Stimulated activated CD4-positive, alpha-beta T cell treated with anti-CD3 and anti-CD28 coated beads, Interleukin-2, amount 100 ng/mL, for 4 hours (primary cell): Measurements from ENCODE around the gene NUBPL.
"Not testable (repeated sequence)": the region's sequence is repeated elsewhere in the genome, so short reads cannot be mapped to it uniquely, and the experiment has no call there.

ENCODE experiments used
- DNase-seq: peaks from one replicate; pipeline ENCODE4 v3.0.0-alpha.2; 2020; ENCODE audit warnings: low read depth

The NUBPL gene

DNA sequence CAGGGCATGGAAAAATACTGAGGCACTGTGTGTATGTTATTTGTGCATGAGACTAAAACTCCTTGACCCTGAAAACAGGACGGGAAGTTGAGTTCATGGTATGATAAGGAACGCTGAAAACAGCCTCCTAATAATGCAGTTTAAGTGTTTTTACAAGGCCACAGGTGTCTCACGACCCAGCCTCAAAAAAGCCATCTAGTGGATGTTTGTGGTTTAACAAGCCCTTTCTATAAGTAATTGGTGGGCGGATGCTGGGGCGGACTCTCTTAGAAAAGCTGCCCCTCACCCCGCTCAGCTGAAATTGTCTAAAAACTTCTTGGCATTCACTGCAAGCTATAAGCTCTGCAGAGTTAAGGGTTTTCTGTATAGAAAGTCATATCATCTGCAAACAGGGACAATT is 184.5 kb downstream of the NUBPL start:
- DNase-seq, result no peak

DNA sequence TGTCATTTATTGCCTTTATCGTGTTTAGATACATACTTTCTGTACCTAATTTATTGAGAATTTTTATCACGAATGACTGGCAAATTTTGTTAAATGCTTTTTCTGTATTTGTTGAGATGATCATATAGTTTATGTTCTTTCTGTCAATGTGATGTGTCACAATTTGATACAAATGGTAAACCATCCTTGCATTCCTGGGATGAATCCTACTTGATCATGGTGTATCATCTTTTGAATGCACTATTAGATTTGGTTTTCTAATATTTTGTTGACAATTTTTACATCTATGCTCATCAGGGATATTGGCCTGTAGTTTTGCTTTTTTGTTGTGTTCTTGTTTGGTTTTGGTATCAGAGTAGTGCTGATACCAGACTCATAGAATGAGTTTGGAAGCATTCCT is 185.1 kb downstream of the NUBPL start:
- DNase-seq, result no peak

DNA sequence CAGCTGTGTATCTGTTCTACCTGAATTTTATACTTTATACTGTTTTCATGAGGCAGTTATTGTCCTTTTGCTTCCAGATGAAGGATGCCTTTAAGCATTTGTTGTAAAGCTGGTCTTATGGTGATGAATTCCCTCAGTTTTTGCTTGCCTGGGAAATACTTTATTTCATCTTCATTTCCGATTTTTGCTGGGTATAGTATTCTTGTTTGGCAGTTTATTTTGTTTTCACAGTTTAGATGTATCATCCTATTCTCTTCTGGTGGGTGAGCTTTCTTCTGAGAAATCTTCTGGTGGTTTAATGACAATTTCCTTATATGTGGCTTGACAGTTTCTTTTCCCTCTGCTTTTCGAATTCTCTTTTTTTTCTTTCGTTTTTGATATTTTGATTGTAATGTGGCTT is 188.1 kb downstream of the NUBPL start:
- DNase-seq, result no peak

DNA sequence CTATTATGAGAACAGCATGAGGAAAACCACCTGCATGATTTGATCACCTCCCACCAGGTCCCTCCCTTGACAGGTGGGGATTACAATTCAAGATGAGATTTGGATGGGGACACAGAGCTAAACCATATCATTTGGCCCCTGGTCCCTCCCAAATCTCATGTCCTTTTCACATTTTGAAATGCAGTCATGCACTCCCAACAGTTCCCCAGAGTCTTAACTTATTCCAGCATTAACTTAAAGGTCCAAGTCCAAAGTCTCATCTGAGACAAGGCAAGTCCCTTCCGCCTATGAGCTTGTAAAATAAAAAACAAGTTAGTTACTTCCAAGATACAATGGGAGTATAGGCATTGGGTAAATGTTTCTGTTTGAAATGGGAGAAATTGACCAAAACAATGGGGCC is 189.8 kb downstream of the NUBPL start:
- DNase-seq, result not testable (repeated sequence)

DNA sequence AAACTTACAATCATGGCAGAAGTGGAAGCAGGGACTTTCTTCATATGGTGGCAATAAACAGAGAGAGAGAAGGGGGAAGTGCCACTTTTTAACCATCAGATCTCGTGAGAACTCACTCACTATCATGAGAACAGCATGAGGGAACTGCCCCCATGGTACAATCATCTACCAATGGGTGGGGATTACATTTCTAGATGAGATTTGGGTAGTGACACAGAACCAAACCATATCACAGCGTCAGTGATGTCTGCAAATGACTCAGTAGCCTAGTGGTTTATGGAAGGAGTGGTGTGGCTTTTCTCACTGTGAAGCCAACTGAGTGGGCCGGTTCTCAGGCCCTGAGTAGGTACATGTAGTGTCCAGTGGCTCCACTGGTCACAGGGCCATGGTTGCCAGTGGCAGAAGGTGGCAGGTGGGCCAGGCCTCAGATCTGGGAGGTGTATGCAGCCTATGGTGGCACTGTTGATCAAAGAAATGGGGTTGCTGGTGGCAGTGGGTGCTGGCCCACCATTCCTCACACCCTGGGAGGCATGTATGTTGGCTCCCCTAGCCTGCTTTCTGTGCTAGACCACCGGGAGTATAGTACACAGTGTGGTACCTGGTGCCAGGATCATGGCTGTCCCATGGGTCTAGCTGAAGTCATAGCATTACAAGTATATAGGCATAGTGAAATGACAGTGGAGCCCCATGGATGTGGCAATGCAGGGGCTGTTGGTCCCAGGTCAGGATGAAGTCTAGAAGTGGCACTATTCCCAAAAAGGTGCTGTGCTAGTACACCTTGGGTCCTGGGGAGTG is 191.9 kb downstream of the NUBPL start:
- no peak for DNase-seq

DNA sequence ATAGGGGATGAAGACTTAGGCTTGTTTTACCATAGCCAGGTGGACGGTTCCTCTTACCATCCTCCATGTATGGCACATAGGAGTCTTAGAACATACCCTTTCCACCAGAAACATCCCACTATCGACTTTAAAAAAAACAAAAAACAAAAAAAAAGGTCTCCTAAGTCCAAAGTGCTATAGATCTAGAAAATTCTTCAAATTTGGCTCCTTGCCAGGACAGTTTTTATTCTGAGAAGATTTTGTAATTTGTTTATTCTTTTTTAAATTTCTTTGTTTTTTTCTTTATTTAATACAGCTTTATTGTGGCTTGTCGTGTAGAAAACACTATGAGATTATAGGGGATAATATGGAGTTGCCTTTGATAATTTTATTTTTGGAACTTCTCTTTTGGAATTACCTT is 197.7 kb downstream of the NUBPL start:
- no peak for DNase-seq

DNA sequence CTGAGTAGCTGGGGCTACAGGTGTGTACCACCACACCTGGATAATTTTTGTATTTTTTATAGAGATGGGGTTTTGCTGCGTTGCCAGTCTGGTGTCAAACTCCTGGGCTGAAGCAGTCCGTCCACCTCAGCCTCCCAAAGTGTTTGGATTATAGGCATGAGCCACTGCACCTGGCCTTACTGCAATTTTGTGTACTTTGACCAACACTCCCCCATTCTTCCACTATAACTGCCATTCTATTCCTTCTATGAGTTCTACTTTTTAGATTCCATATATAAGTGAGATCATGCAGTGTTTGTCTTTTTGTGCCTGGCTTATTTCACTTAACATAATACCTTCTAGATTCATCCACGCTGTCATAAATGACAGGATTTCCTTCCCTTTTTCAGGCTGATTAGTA is 199.1 kb downstream of the NUBPL start:
- DNase-seq, result no peak

DNA sequence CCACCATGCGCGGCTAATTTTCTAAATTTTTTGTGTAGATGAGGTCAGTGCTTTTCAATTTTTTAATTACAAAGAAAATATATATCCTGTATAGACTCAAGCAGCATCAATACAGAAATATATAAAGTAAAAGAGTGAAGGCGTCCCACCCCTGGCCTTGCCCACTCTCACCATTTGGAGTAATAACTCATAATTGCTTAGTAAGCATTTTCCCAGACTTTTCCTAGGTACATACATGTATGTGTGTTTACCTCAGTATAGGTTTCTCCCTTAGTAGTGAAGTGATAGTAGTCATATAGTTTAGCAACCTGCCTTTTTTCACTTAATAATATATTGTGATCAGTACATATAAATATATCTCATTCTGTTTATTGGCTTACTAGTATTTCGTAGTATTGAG is 200.1 kb downstream of the NUBPL start:
- DNase-seq, result no peak

DNA sequence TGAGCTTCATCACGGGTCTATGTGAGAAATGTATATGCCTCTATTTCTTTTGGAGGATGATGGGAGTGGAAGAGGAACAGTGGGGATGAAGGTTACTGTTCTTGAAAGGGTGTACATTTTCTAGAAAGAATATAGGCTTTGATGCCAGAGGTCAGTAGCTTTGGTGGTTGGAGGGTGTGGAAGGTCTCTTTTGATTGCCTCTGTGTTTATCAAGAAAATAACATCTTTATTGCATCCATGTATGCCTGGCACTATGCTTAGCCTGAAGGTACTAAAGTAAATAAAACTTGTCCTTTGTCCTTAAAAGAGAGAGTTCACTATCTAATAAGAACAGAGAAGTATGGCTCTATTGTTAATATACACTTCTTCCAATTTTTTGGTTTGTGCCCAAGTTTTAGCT is 201.8 kb downstream of the NUBPL start:
- DNase-seq, result no peak

DNA sequence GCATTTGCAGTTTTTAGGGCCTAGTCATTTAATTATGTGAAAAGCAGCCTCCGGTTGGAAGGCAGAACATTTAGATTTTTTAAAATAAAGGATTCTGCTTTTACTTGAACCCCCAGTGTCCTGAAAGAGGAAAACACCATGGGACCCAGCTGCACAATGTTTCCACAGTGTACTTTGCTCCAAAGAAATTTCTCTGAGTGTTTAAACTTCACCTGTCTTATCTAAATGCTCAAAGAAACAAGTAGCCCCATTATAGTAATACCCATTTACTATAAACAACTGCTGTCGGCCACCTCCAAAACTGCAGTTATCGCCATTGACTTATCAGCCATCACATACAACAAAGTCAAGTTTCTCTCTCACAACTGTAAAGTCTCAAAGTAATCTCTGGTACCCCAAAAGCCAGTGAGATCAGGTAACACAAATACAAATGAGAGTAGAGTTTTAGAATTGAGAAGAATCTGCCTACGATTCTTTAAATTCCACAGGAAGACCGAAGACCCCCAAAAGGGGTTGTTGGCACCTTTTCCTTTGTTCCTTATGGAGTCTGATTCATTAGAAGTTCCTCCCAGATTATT is 205.2 kb downstream of the NUBPL start:
- DNase-seq, result no peak

DNA sequence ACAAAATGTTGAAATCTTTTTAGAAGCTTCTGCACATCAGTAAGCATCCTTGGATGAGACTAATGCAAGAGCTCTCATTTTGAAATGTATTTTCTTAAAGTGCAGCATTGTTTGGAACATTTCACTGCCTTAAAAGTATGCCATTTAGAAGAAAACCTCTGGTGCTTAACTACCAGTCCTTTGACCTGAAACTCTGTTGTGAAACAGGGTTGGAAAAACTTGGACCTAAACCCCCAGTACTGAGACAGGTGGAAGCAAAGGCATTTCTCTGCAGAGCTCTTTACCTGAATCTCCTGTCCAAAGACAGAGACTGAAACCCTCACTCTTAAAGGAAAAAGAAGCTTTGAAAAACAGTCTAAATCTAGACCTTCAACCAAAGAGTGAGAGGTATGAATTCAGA is 207.2 kb downstream of the NUBPL start:
- no peak for DNase-seq

DNA sequence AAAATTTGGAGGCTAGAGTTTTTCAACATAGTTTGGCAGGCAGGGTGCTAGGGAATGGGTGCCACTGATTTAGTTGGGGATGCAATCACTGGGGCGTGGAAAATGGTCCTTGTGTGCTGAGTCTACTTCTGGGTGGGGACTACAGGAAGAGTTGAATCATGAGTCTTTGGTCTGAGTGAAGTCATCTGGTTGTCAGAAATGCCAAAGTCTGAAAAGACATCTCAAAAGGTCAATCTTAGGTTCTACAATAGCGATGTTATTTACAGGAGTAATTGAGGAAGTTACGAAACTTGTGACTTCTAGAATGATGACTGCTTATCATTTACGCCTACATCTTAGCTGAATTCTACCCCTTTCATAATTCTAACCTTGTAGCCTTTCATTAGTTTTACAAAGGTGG is 209.1 kb downstream of the NUBPL start:
- DNase-seq, result no peak

DNA sequence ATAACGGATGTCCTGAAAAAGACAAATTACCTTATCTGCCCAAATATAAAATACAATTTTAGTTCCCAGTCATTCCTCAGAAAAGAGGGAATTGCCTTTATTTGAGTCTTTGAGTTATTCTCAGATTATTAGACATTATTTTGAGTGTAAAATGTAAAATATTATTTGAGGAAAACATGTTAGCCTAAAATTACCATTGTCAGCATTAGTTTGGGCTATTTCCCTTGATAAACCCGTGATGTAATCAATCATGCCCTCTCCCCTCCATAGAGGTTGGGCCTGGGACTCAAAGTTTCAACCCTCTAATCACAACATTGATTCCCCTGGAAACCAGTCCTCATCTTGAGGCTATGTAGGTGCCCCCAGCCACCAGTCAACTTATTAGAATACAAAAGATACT is 213.4 kb downstream of the NUBPL start:
- no peak for DNase-seq

DNA sequence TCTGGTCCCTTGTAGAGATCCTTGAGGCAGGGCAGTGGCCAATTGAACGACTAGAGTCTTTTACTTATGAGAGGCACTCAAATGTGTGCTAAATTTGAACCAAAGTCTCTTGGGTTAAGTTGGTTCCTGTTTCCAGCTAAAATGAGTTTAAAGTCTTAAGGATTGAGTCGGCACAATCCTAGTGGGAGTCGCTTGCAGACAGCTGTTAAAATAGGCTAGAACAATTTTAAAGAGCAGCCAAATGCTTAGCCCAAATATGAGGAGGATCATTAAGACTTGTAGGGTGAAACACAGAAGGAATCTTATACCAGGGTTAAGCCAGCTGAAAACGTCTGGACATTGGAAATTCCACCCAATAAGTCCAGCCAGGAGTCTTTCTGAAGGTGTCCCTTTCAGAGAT is 216.1 kb downstream of the NUBPL start:
- DNase-seq, result no peak

DNA sequence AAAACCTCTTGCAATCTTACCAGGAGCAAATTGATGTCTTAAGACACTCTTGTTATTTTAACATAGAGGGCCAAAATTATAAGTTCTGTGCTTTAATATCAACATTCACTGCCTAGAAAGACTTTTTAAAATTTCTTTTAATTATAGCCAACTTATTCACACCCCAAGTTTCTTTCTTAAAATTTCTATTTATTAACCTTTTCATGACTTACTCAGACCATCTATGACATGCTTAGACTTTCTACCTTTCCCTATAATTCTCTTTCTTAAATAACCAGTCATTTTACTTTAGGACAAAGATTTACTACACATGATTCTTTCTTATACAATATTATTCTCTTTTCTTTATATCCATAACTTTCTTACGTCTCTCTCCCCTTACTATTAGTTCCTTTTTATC is 220.4 kb downstream of the NUBPL start:
- DNase-seq, result no peak

DNA sequence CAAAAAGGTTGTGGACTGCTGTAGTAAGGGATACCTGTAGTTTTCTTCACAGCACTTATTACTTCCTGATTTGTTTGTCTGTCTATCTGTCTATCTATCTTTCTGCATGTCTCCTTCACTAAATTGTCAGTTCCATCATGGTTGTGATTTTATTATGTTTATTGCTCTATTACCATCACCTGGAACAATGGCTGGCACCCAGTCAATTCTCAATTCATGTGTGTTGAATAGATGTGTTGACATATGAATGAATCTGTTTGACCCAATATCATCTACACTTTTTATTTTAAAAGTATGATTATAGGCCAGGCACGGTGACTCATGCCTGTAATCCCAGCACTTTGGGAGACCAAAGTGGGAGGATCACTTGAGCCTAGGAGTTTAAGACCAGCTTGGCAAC is 224.4 kb downstream of the NUBPL start:
- DNase-seq, result no peak

DNA sequence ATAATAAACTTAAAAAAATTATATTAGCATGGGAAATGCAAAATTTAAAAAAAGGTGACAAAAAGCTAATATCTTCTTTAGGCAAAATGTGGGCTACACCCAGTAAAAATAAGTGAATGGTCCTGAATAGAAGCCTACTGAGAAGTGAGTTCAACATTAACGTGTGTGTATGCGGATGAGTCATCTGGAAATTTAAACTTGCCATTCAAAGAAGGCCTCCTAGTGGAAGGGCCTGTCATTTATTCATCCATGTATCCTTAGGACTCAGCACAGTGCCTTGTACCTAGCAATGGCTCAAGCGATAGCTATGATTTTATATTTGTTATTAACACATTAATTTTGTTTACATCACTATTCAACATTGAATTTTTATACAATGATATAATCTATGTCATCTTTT is 226.2 kb downstream of the NUBPL start:
- DNase-seq, result no peak

DNA sequence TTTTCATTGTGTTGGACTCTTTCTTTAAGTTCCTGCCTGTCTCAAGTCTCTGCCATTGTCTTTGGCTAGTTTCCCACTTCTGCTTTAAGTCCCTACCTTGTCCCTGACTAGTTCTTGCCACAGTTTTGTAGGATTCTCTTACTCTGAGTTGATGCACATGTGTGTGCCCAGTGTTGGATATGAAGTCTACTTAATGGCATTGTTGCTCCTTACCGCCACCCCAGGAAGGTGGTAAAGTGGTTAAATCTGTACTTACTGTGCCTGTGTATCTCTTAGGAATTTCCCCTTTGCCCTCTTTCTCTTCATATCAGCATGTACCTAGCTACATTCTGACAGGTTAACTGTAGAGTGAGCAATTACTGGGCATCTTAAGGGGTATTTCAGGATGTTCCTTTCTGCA is 227.1 kb downstream of the NUBPL start:
- no peak for DNase-seq

DNA sequence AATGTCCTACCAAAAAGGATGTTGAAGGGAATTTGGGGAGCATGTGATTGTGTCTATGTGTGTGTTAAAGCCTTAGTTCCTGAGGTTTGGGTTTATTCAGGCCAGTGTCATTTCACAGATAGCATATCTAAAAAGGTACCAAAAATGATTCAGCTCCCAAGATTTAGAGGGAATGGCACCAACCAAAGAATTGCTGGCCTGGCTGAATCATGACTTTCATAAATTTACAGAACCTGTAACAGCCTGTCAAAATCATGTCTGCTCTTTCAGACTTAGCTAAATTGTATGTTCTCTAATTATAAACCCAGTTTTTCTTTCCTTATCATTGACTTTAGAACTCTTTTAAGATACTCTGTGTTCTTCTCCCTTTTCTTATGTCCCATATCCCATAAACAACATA is 231.5 kb downstream of the NUBPL start:
- no peak for DNase-seq

DNA sequence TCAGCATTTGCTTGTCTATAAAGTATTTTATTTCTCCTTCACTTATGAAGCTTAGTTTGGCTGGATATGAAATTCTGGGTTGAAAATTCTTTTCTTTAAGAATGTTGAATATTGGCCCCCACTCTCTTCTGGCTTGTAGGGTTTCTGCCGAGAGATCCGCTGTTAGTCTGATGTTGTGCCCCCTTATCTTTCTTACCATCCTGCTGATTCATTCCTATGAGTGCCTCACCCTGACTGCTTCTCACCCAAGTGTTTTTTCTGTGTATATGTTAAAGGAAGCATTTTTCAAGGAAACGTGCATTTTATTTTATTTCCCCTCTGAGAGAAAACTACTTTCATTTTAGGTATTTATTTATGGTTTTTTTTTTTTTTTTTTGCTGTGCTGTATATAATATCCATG is 236.7 kb downstream of the NUBPL start:
- not testable (repeated sequence) for DNase-seq

DNA sequence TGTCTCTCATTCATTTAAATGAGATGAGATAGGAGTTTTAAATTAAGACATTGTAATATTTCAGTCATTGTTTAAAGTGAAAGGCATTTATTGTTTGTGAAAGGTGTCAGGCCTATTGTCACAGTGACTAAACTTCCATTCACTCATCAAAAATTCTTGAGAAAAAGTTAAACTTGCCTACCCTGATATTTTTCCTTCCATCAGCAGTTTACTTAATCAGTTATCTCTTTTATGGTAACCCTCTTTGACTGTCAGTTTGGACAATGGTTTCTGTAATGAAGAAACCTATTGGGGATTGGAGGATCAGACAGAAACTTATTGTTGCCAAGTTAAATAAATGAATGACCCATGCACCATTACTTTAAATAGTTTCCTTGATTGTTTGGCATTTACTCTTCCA is 241.6 kb downstream of the NUBPL start:
- DNase-seq, result no peak

DNA sequence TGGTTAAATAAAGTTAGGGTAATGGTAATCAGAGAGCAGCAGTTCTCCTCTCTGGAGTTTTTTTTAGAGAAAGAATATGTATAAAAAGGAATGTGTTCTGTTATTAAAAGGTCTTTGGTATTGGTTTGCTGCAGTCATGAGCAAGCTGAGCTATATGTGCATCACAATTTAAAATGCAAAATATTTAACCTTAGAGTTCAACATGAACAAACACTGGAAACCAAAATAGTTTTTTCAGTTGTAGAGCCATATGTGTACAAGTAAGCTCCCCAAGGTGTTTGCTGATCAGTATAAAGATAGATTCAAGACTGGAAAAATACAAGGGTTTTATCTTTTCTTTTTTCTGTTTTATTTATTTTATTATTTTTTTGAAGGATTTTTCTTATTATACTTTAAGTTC is 245.0 kb downstream of the NUBPL start:
- no peak for DNase-seq

DNA sequence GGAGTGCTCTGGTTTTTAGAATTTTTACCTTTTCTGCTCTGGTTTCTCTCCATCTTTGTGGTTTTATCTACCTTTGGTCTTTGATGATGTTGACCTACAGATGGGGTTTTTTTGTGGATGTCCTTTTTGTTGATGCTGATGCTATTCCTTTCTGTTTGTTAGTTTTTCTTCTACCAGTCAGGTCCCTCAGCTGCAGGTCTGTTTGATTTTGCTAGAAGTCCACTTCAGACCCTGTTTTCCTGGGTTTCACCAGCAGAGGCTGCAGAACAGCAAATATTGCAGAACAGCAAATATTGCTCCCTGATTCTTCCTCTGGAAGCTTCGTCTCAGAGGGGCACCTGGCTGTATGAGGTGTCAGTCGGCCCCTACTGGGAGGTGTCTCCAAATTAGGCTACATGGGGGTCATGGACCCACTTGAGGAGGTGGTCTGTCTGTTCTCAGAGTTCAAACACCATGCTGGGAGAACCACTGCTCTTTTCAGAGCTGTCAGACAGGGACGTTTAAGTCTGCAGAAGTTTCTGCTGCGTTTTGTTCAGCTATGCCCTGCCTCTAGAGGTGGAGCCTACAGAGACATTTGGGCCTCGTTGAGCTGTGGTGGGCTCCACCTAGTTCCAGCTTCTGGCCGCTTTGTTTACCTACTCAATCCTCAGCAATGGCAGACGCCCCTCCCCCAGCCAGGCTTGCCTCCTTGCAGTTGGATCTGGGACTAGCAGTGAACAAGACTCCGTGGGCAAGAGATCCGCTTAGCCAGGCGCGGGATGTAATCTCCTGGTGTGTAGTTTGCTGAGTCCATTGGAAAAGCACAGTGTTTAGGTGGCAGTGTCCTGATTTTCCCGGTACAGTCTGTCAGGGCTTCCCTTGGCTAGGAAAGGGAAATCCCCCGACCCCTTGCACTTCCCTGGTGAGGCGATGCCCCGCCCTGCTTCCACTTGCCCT is 250.8 kb downstream of the NUBPL start:
- not testable (repeated sequence) for DNase-seq
